ENCODE data around the gene PDE10A. TPM values are rescaled to one million over a fixed set of nuclear protein-coding genes. Genes with fewer than 3 reads are reported as not detected.

PDE10A gene
- total and polyA plus RNA-seq, 2 of the 4 experiments (the other 2 are of a cell fraction) = 3.4 to 12.4 TPM

GRCh38 chr6:165508321-165508869 lies 154.6 kb downstream of the PDE10A start:
- TF ChIP-seq RAD21 (IDR thresholded peaks at IDR 0.05; ENCODE audit: low read length) (no peak), MXI1 (IDR thresholded peaks at IDR 0.05; ENCODE audit: borderline replicate concordance, low read depth, low read length) (no peak), RFX5 (IDR thresholded peaks at IDR 0.05; ENCODE audit: low read depth, low read length) (no peak), CHD1 (IDR thresholded peaks at IDR 0.05; ENCODE audit: low read depth, low read length) (no peak), CTCF (conservative IDR thresholded peaks at IDR 0.05; ENCODE audit: low read depth, low read length) (no peak), MAZ (IDR thresholded peaks at IDR 0.05; ENCODE audit: borderline replicate concordance, low read depth, low read length) (no peak), MAFK (IDR thresholded peaks at IDR 0.05; ENCODE audit: low read depth, low read length) (no peak)
- no peak overlapping the region for H3K4me2 ChIP-seq (ENCODE audit: low read depth, low read length)
- H3K79me1 ChIP-seq (ENCODE audit: low read depth in 1 of 2, low read length in 2 of 2) = peaks cover 6 to 10% of the 10 kb centered on the region in 2 experiments; a peak in 3 of 4 replicates
- DNase-seq (no peak), ATAC-seq (ENCODE audit: low read depth) (peak; percentile 81)
- no peak overlapping the region for H2AK9ac ChIP-seq (replicated peaks; ENCODE audit: low read depth, low read length, poor library complexity)
- no peak overlapping the region for H3K23ac ChIP-seq (ENCODE audit: low read depth, low read length)
- H4K20me1 ChIP-seq (ENCODE audit: insufficient read depth, low read length) = no peaks in the 10 kb centered on the region
- peaks cover 4% of the 10 kb centered on the region; the same call in 1 of the 2 replicates for H3K4me1 ChIP-seq (ENCODE audit: control insufficient read depth, insufficient read depth, low read length)
- no peak overlapping the region for H2AK5ac ChIP-seq (ENCODE audit: low read depth, low read length)
- no peak overlapping the region for H2BK20ac ChIP-seq (ENCODE audit: low read depth, low read length)
- in situ Hi-C loops (cut with MboI; ENCODE audit: low sequenced_read_pairs) (no loop called here), dilution Hi-C loops (cut with HindIII; ENCODE audit: low sequenced_read_pairs, unreplicated experiment) (no loop called here), intact Hi-C loops (cut with micrococcal nuclease) (no loop called here)
- H4K91ac ChIP-seq (ENCODE audit: insufficient read depth, low read depth, low read length) = no peak overlapping the region
- H4K5ac ChIP-seq (ENCODE audit: low read depth, low read length) = no peak overlapping the region
- no peak overlapping the region for H2BK5ac ChIP-seq (ENCODE audit: low read depth, low read length, poor library complexity, severe bottlenecking)
- BruUV-seq (replicated peaks) = no TSS peak
- no peak overlapping the region for H3K27ac ChIP-seq (ENCODE audit: insufficient read depth, low read length)
- H3K9ac ChIP-seq (ENCODE audit: low read depth, low read length) = no peak overlapping the region
- no peak overlapping the region for H4K8ac ChIP-seq (ENCODE audit: low read depth in 2 of 2, low read length in 2 of 2)
- no peak overlapping the region for H2BK15ac ChIP-seq (ENCODE audit: low read depth, low read length)
- no peak overlapping the region for H3K4ac ChIP-seq (ENCODE audit: low read depth, low read length)
- no peak overlapping the region for H3K14ac ChIP-seq (replicated peaks; ENCODE audit: low read depth, low read length)
- no peak overlapping the region for H3K56ac ChIP-seq (ENCODE audit: extremely low read depth, insufficient read depth, low read length)
- CTCF ChIA-PET = no interaction called here
- POLR2A ChIA-PET (ENCODE audit: unreplicated experiment) = no interaction called here
- no peak overlapping the region for H3K18ac ChIP-seq (ENCODE audit: low read depth, low read length)
- H3K9me3 ChIP-seq (ENCODE audit: control insufficient read depth, insufficient read depth, low read length) = no peaks in the 10 kb centered on the region
- no peak overlapping the region for H2AFZ ChIP-seq (replicated peaks; ENCODE audit: low read length, poor library complexity)
- H3K4me3 ChIP-seq (ENCODE audit: insufficient read depth, low read depth, low read length) = no peak overlapping the region
- no CpG with 5 or more reads among the region's 2 CpGs for WGBS, 2 experiments (ENCODE audit: extremely low coverage in 2 of 2, insufficient read length in 1 of 2)
- no peaks in the 10 kb centered on the region; the same call in 1 of the 2 replicates for H3K9me1 ChIP-seq (ENCODE audit: insufficient read depth, low read length)
- no peak overlapping the region for H2BK120ac ChIP-seq (ENCODE audit: low read depth, low read length)
- H3K27me3 ChIP-seq (ENCODE audit: control insufficient read depth, insufficient read depth, low read length) = no peaks in the 10 kb centered on the region
- H3K36me3 ChIP-seq (ENCODE audit: control insufficient read depth, insufficient read depth, low read length) = no peaks in the 10 kb centered on the region
